ENCODE data around the gene SLC4A7.

The SLC4A7 gene

GRCh38 chr3:27326629-27327545 is 157.3 kb downstream of the SLC4A7 start:
- no peak for DNase-seq (ENCODE audit: low read depth in 1 of 2, low spot score in 1 of 2)

GRCh38 chr3:27326202-27326601 is 158.0 kb downstream of the SLC4A7 start:
- DNase-seq (ENCODE audit: low read depth in 1 of 2, low spot score in 1 of 2): no peak

- no peak for DNase-seq (ENCODE audit: low read depth in 1 of 2, low spot score in 1 of 2)
These were observed 158.8 kb downstream of the SLC4A7 start for GRCh38 chr3:27325419-27325818.

GRCh38 chr3:27324686-27325085 is 159.5 kb downstream of the SLC4A7 start:
- no peak for DNase-seq (ENCODE audit: low read depth in 1 of 2, low spot score in 1 of 2)

GRCh38 chr3:27323087-27323570 is 161.1 kb downstream of the SLC4A7 start:
- DNase-seq (ENCODE audit: low read depth in 1 of 2, low spot score in 1 of 2): no peak
